B cell (primary cell): Measurements from ENCODE around the gene PACRGL.

Source experiments
- CTCF ChIP-seq: fragments of 200-600 bp; IDR thresholded peaks from one replicate; pipeline ENCODE4 v1.8.0; 2022; ENCODE audit warnings: antibody characterized with exemption, mild to moderate bottlenecking
- EZH2 ChIP-seq: IDR thresholded peaks from 2 replicates; pipeline ENCODE4 v1.6.1; 2012; ENCODE audit warnings: borderline replicate concordance, low read depth, mild to moderate bottlenecking, moderate library complexity, low read length; ENCODE audit not compliant: insufficient read depth, poor library complexity, severe bottlenecking

GRCh38 chr4:20675786-20676185 lies 24.5 kb upstream of the PACRGL start:
- no peak for TF ChIP-seq CTCF
- TF ChIP-seq EZH2: no peak
